Smooth muscle cell (in vitro differentiated cells): ENCODE results near the gene IFNAR2. TPM values are rescaled to one million over a fixed set of nuclear protein-coding genes. Genes with fewer than 3 reads are reported as not detected.

Experiments used
- DNase-seq: peaks from one replicate; lab custom pipeline; 2025; ENCODE audit not compliant: unreplicated experiment; lab: John Stamatoyannopoulos, UW
- H2AFZ ChIP-seq: fragments of 200-600 bp; sonication (generic); 2 replicates; pipeline ENCODE4 v1.6.0; 2016; ENCODE audit warnings: antibody characterized with exemption, low read depth, mild to moderate bottlenecking
- H3F3A ChIP-seq: fragments of 200-600 bp; sonication (generic); 2 replicates; pipeline ENCODE4 v1.6.0; 2017; ENCODE audit warnings: antibody characterized with exemption, low read depth
- H3K27ac ChIP-seq: fragments of 200-600 bp; sonication (generic); 2 replicates; pipeline ENCODE4 v1.5.1; 2016; ENCODE audit warnings: low read depth, mild to moderate bottlenecking
- H3K27me3 ChIP-seq: fragments of 200-600 bp; sonication (generic); 2 replicates; pipeline ENCODE4 v1.6.1; 2016; ENCODE audit warnings: low read depth, mild to moderate bottlenecking
- H3K36me3 ChIP-seq: fragments of 200-600 bp; sonication (generic); 2 replicates; pipeline ENCODE4 v1.5.1; 2016; ENCODE audit warnings: low read depth
- H3K4me1 ChIP-seq: fragments of 200-600 bp; sonication (generic); 2 replicates; pipeline ENCODE4 v1.5.1; 2016; ENCODE audit warnings: low read depth
- H3K4me2 ChIP-seq: fragments of 200-600 bp; sonication (generic); 2 replicates; pipeline ENCODE4 v1.6.0; 2016; ENCODE audit warnings: mild to moderate bottlenecking
- H3K4me3 ChIP-seq: fragments of 200-600 bp; sonication (generic); 2 replicates; pipeline ENCODE4 v1.5.1; 2016; ENCODE audit warnings: mild to moderate bottlenecking
- H3K79me2 ChIP-seq: fragments of 200-600 bp; sonication (generic); 2 replicates; pipeline ENCODE4 v1.6.0; 2016; ENCODE audit warnings: low read depth, mild to moderate bottlenecking
- H3K9ac ChIP-seq: fragments of 200-600 bp; sonication (generic); 2 replicates; pipeline ENCODE4 v1.6.0; 2016; ENCODE audit warnings: low read depth
- H3K9me3 ChIP-seq: fragments of 200-600 bp; sonication (generic); replicated peaks from 2 replicates; pipeline ENCODE4 v1.5.1; 2016; ENCODE audit warnings: low read depth
- H4K20me1 ChIP-seq: fragments of 200-600 bp; sonication (generic); 2 replicates; pipeline ENCODE4 v1.6.0; 2016; ENCODE audit warnings: low read depth
- WGBS: methylation state at CpG from one replicate; pipeline ENCODE4 v1.1.7; 2016; ENCODE audit warnings: low lambda C conversion rate; 5-methylcytosine and 5-hydroxymethylcytosine counted together
- polyA plus RNA-seq: library from polyadenylated mRNA; unstranded; fragments of >200 nt; fragmentation: Nextera tagmentation; extraction: Ambion mirVana; gene quantifications from 2 replicates; pipeline ENCODE4 v1.2.1, GENCODE V29; 2016
- total RNA-seq: library from RNA; depleted of rRNA; stranded (reverse); fragments of >200 nt; gene quantifications from 2 replicates; pipeline ENCODE4 v1.2.3, GENCODE V29; 2014
- TF ChIP-seq, protein P1 (sequence below): fragments of 200-600 bp; sonication (generic); IDR thresholded peaks from 2 replicates; pipeline ENCODE4 v1.5.1; 2017; ENCODE audit warnings: borderline replicate concordance, mild to moderate bottlenecking, antibody characterized with exemption; ENCODE audit not compliant: insufficient read depth, poor library complexity, severe bottlenecking

IFNAR2 gene
- total and polyA plus RNA-seq, 2 experiments from 2014 or later: 30.7 to 33.2 TPM

DNA sequence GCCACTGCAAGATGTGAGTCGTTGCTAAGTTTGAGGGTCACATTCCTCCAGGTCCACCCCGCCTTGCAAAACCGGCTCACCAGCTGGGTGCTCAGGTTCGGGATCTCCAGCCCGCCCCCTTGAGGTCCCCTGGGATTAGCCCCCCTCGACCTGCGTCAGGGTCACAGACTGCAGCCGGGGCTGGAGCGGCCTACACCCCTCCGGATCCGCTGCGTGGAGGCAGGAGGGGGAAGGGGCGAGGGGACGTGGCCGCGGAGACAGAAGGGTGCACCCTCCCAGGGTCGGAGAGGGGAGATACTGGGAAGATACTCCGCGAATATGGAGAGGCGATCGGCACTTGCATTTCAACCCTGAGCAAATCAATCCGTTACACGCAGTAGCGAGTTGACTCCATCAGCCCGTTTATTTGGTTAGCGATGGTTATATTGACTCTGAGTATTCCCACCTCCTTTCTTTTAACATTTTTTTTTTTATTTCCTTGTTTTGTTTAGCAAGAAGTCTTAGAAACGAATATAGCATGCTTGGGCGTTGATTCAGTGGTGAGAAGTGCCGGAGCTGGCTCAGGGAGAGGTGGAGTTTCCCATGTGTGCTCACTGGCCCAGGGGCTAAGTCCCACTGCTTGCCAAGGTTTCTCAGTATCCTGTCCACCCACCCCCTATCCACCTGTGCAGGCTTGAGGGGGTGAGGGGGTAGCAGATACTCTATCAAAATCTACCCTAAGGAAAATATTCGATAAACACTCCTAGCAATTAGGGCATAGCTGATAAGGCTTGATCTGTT, 997 bp downstream of the IFNAR2 start:
- DNase-seq: no peak
- H2AFZ ChIP-seq: peak overlapping the region; percentile 98
- 4% methylated on average over 30 of the region's 30 CpGs for WGBS

DNA sequence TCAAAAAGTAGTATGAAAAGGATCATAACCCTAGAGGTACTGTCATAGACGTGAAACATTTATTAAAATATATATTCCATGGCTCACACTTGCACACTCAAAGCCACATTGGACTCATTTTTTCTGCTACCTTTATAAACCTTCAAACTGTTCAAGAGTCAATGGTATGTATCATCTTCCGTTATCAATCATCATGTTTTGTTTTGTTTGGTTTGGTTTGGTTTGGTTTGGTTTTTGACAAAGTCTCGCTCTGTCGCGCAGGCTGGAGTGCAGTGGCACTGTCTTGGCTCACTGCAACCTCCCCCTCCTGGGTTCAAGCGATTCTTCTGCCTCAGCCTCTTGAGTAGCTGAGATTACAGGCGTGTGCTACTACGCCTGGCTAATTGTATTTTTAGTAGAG, 1.8 kb downstream of the IFNAR2 start:
- no peaks in the 10 kb centered on the region for H3K36me3 ChIP-seq
- H3K9ac ChIP-seq: peak overlapping the region; percentile 93
- H3K27ac ChIP-seq: no peak overlapping the region
- peaks cover 7% of the 10 kb centered on the region for H3F3A ChIP-seq
- peaks cover 65% of the 10 kb centered on the region for H3K79me2 ChIP-seq
- peaks cover 27% of the 10 kb centered on the region for H3K4me1 ChIP-seq
- peaks cover 35% of the 10 kb centered on the region for H4K20me1 ChIP-seq
- TF ChIP-seq, protein P1, sequence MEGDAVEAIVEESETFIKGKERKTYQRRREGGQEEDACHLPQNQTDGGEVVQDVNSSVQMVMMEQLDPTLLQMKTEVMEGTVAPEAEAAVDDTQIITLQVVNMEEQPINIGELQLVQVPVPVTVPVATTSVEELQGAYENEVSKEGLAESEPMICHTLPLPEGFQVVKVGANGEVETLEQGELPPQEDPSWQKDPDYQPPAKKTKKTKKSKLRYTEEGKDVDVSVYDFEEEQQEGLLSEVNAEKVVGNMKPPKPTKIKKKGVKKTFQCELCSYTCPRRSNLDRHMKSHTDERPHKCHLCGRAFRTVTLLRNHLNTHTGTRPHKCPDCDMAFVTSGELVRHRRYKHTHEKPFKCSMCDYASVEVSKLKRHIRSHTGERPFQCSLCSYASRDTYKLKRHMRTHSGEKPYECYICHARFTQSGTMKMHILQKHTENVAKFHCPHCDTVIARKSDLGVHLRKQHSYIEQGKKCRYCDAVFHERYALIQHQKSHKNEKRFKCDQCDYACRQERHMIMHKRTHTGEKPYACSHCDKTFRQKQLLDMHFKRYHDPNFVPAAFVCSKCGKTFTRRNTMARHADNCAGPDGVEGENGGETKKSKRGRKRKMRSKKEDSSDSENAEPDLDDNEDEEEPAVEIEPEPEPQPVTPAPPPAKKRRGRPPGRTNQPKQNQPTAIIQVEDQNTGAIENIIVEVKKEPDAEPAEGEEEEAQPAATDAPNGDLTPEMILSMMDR: no peak
- DNase-seq: no peak
- peak overlapping the region; percentile 96 for H3K4me2 ChIP-seq
- 83% methylated on average over 8 of the region's 8 CpGs for WGBS
- peak overlapping the region; percentile 99 for H3K4me3 ChIP-seq
- no peak overlapping the region for H2AFZ ChIP-seq
- no peaks in the 10 kb centered on the region for H3K27me3 ChIP-seq
- H3K9me3 ChIP-seq: no peaks in the 10 kb centered on the region

More for the DNA sequence above, 997 bp downstream of the IFNAR2 start:
- no peaks in the 10 kb centered on the region for H3K27me3 ChIP-seq
- H3K9me3 ChIP-seq: no peaks in the 10 kb centered on the region
- H3K4me1 ChIP-seq: peaks cover 27% of the 10 kb centered on the region
- peaks cover 7% of the 10 kb centered on the region for H3F3A ChIP-seq
- H3K79me2 ChIP-seq: peaks cover 59% of the 10 kb centered on the region
- H3K4me3 ChIP-seq: peak overlapping the region; percentile 99
- H3K27ac ChIP-seq: peak overlapping the region; percentile 85
- H3K4me2 ChIP-seq: peak overlapping the region; percentile 96
- H4K20me1 ChIP-seq: peaks cover 28% of the 10 kb centered on the region
- TF ChIP-seq, protein P1: peak; percentile 9
- H3K36me3 ChIP-seq: no peaks in the 10 kb centered on the region
- H3K9ac ChIP-seq: peak overlapping the region; percentile 93

GRCh38 chr21:33232291-33233034, 2.7 kb downstream of the IFNAR2 start:
- Histone ChIP-seq H3K4me3 (no peak overlapping the region), H4K20me1 (peaks cover 44% of the 10 kb centered on the region), H3F3A (peaks cover 2% of the 10 kb centered on the region), H3K27me3 (no peaks in the 10 kb centered on the region), H3K79me2 (peaks cover 71% of the 10 kb centered on the region), H3K36me3 (no peaks in the 10 kb centered on the region), H3K9me3 (no peaks in the 10 kb centered on the region), H3K27ac (peak overlapping the region; percentile 33), H3K9ac (no peak overlapping the region), H2AFZ (no peak overlapping the region), H3K4me1 (peaks cover 27% of the 10 kb centered on the region), H3K4me2 (peak overlapping the region; percentile 96)
- 51% methylated on average over 5 of the region's 5 CpGs for WGBS
- TF ChIP-seq, protein P1: no peak
- DNase-seq: no peak
